ENCODE data around the gene PSMG4. TPM values are rescaled to one million over a fixed set of nuclear protein-coding genes. Genes with fewer than 3 reads are reported as not detected.
A peak's percentile ranks its signal among the peaks of the same experiment; 100 is the strongest.

PSMG4 gene
- total RNA-seq, 3 donors from 2014 or later, result 14.8 to 19.8 (median 16.2) TPM

- intact Hi-C loops (cut with DNase I, micrococcal nuclease), result no loop called here
- H3K36me3 ChIP-seq (ENCODE audit: low read depth), result no peaks in the 10 kb centered on the region
- H3K4me1 ChIP-seq (ENCODE audit: low read depth), result peaks cover 4% of the 10 kb centered on the region
- no peak for TF ChIP-seq CTCF (IDR thresholded peaks at IDR 0.05)
- H3K4me3 ChIP-seq, result no peak overlapping the region
- ATAC-seq (peak; percentile 62), DNase-seq (peak in 1 of 3 donors; percentile 25)
- no peaks in the 10 kb centered on the region for H3K9me3 ChIP-seq
Observed at GRCh38 chr6:3310703-3311102, 52.0 kb downstream of the PSMG4 start.

- ATAC-seq, result no peak
- Histone ChIP-seq H3K4me3 (no peak overlapping the region), H3K36me3 (ENCODE audit: low read depth) (no peaks in the 10 kb centered on the region), H3K4me1 (ENCODE audit: low read depth) (peaks cover 4% of the 10 kb centered on the region), H3K9me3 (no peaks in the 10 kb centered on the region)
- intact Hi-C loops (cut with DNase I, micrococcal nuclease), result no loop called here
- TF ChIP-seq CTCF (IDR thresholded peaks at IDR 0.05), result no peak
- no peak for DNase-seq
Observed at GRCh38 chr6:3311826-3312225, 53.1 kb downstream of the PSMG4 start.

- DNase-seq, result no peak
- no peak for TF ChIP-seq CTCF (IDR thresholded peaks at IDR 0.05)
- intact Hi-C loops (cut with DNase I, micrococcal nuclease), result no loop called here
- Histone ChIP-seq H3K4me3 (no peak overlapping the region), H3K36me3 (ENCODE audit: low read depth) (no peaks in the 10 kb centered on the region), H3K4me1 (ENCODE audit: low read depth) (peaks cover 4% of the 10 kb centered on the region), H3K9me3 (no peaks in the 10 kb centered on the region)
- peak; percentile 14 for ATAC-seq
Observed at GRCh38 chr6:3312604-3313231, 54.0 kb downstream of the PSMG4 start.

- no peak overlapping the region for H3K4me3 ChIP-seq
- peaks cover 4% of the 10 kb centered on the region for H3K4me1 ChIP-seq (ENCODE audit: low read depth)
- no peak for TF ChIP-seq CTCF (IDR thresholded peaks at IDR 0.05)
- ATAC-seq (no peak), DNase-seq (no peak)
- no peaks in the 10 kb centered on the region for H3K9me3 ChIP-seq
- H3K36me3 ChIP-seq (ENCODE audit: low read depth), result no peaks in the 10 kb centered on the region
- intact Hi-C loops (cut with DNase I, micrococcal nuclease), result no loop called here
Observed at GRCh38 chr6:3314176-3314575, 55.4 kb downstream of the PSMG4 start.

- DNase-seq (no peak), ATAC-seq (no peak)
- Histone ChIP-seq H3K4me3 (no peak overlapping the region), H3K4me1 (ENCODE audit: low read depth) (peaks cover 4% of the 10 kb centered on the region), H3K36me3 (ENCODE audit: low read depth) (no peaks in the 10 kb centered on the region), H3K9me3 (no peaks in the 10 kb centered on the region)
- no peak for TF ChIP-seq CTCF (IDR thresholded peaks at IDR 0.05)
- intact Hi-C loops (cut with DNase I, micrococcal nuclease), result no loop called here
Observed at GRCh38 chr6:3314621-3315467, 56.1 kb downstream of the PSMG4 start.
